Ishikawa (cell line): ENCODE measurements around the gene DGKZ.

Experiments
- CEBPB ChIP-seq: IDR thresholded peaks from 2 replicates; pipeline ENCODE4 v1.6.1; 2012
- CREB1 ChIP-seq: IDR thresholded peaks from 2 replicates; pipeline ENCODE4 v1.6.1; 2012; ENCODE audit warnings: low read depth
- EGR1 ChIP-seq: IDR thresholded peaks from 2 replicates; pipeline ENCODE4 v1.6.1; 2012
- EP300 ChIP-seq: IDR thresholded peaks from 2 replicates; pipeline ENCODE4 v1.6.1; 2012; ENCODE audit warnings: borderline replicate concordance
- FOXM1 ChIP-seq: IDR thresholded peaks from 2 replicates; pipeline ENCODE4 v1.6.1; 2012; ENCODE audit warnings: low read depth, borderline replicate concordance
- NFIC ChIP-seq: IDR thresholded peaks from 2 replicates; pipeline ENCODE4 v1.6.1; 2012
- RAD21 ChIP-seq: IDR thresholded peaks from 2 replicates; pipeline ENCODE4 v1.6.1; 2012; ENCODE audit warnings: low read depth
- TAF1 ChIP-seq: IDR thresholded peaks from 2 replicates; pipeline ENCODE4 v1.6.1; 2012; ENCODE audit warnings: low read depth, mild to moderate bottlenecking
- TCF12 ChIP-seq: IDR thresholded peaks from 2 replicates; pipeline ENCODE4 v1.6.1; 2012; ENCODE audit warnings: low read depth
- TEAD4 ChIP-seq: IDR thresholded peaks from 2 replicates; pipeline ENCODE4 v1.6.1; 2012
- ZBTB7A ChIP-seq: IDR thresholded peaks from 2 replicates; pipeline ENCODE4 v1.6.1; 2012; ENCODE audit warnings: low read depth
- TF ChIP-seq, protein P1 (sequence below): IDR thresholded peaks from 2 replicates; pipeline ENCODE4 v1.6.1; 2012
- TF ChIP-seq, protein P2 (sequence below): IDR thresholded peaks from 2 replicates; pipeline ENCODE4 v1.6.1; 2012; ENCODE audit warnings: low read depth, mild to moderate bottlenecking
- TF ChIP-seq, protein P3 (sequence below): IDR thresholded peaks from 2 replicates; pipeline ENCODE4 v1.6.1; 2012

The DGKZ gene

DNA sequence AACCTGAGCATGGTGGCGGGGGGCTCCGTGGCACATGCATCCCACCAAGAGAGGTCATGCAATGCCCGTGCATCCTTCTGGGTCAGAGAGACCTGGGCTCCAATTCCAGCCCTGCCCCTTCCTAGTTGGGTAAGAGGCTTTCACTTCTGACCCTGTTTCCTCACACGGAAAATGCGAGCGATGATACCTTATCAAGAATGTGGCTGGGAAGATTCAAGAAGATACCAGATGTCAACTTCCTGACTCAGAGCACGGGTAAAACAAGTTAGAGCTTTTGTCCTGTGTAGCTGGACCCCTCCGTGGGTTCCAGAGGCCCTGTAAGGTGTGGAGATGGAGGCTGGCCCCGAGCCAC lies 8.7 kb upstream of the DGKZ start:
- no peak for TF ChIP-seq CEBPB
- no peak for TF ChIP-seq EGR1
- no peak for TF ChIP-seq FOXM1

DNA sequence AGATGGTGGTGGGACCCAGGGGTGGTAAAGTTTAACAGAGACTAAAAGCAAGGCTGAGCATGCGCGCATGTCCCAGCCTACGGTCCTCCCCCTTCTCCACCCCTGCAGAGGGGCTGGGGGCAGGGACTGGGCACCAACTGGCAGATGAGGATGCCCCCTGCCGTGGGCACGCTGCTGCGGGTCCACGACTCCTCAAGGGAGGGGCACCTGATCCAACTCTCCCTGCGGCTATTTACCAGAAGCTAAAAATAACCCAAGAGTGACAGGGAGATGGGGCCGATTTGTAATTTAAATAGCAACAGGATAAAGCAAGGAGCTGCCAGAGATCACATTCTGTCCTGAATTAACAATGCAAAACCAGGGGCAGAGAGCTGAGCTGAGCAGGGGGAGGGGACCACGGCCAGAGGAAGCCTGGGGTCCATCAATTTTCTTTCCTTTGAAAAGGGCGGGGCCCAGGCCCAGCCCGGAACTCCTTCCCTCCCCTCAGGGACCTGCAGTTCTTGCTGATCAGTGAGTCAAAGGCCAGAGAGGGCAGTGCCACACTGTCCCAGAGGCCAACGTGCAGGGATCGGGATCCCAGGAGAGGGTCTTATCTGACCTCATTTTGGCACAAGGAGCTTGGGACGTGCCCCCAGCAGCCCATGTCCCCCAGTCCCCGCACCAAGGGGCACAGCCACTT lies 8.1 kb upstream of the DGKZ start:
- TF ChIP-seq TAF1: no peak
- TF ChIP-seq CEBPB: no peak
- TF ChIP-seq, protein P1, sequence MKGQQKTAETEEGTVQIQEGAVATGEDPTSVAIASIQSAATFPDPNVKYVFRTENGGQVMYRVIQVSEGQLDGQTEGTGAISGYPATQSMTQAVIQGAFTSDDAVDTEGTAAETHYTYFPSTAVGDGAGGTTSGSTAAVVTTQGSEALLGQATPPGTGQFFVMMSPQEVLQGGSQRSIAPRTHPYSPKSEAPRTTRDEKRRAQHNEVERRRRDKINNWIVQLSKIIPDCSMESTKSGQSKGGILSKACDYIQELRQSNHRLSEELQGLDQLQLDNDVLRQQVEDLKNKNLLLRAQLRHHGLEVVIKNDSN: no peak
- no peak for TF ChIP-seq CREB1
- no peak for TF ChIP-seq TEAD4
- TF ChIP-seq, protein P2, sequence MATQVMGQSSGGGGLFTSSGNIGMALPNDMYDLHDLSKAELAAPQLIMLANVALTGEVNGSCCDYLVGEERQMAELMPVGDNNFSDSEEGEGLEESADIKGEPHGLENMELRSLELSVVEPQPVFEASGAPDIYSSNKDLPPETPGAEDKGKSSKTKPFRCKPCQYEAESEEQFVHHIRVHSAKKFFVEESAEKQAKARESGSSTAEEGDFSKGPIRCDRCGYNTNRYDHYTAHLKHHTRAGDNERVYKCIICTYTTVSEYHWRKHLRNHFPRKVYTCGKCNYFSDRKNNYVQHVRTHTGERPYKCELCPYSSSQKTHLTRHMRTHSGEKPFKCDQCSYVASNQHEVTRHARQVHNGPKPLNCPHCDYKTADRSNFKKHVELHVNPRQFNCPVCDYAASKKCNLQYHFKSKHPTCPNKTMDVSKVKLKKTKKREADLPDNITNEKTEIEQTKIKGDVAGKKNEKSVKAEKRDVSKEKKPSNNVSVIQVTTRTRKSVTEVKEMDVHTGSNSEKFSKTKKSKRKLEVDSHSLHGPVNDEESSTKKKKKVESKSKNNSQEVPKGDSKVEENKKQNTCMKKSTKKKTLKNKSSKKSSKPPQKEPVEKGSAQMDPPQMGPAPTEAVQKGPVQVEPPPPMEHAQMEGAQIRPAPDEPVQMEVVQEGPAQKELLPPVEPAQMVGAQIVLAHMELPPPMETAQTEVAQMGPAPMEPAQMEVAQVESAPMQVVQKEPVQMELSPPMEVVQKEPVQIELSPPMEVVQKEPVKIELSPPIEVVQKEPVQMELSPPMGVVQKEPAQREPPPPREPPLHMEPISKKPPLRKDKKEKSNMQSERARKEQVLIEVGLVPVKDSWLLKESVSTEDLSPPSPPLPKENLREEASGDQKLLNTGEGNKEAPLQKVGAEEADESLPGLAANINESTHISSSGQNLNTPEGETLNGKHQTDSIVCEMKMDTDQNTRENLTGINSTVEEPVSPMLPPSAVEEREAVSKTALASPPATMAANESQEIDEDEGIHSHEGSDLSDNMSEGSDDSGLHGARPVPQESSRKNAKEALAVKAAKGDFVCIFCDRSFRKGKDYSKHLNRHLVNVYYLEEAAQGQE: no peak
- TF ChIP-seq ZBTB7A: no peak
- TF ChIP-seq EGR1: no peak
- TF ChIP-seq, protein P3, sequence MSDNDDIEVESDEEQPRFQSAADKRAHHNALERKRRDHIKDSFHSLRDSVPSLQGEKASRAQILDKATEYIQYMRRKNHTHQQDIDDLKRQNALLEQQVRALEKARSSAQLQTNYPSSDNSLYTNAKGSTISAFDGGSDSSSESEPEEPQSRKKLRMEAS: no peak
- TF ChIP-seq NFIC: no peak
- TF ChIP-seq RAD21: no peak

DNA sequence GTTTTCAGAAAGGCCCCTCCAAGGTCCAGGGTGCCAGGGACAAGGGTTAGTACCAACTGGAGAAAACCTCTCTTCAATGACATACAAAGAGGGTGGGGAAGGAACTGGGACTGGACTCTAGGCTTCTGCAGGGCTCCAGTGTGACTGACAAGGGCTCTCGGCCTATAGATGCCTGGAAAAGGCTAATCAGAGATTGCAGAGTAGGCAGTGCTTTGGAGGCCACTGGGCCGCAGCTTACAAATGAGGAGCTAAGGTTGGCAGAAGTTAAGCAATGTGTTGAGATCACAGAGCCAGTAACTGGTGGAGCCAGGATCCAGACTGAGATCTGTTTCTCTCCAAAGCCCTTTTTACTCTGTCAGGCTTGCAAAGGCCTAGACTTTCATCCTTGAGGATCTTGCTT lies 7.4 kb upstream of the DGKZ start:
- no peak for TF ChIP-seq ZBTB7A
- no peak for TF ChIP-seq NFIC
- no peak for TF ChIP-seq CEBPB
- TF ChIP-seq CREB1: no peak
- TF ChIP-seq, protein P3: no peak
- TF ChIP-seq FOXM1: no peak
- TF ChIP-seq TCF12: no peak
- TF ChIP-seq, protein P2: no peak
- TF ChIP-seq EGR1: no peak

DNA sequence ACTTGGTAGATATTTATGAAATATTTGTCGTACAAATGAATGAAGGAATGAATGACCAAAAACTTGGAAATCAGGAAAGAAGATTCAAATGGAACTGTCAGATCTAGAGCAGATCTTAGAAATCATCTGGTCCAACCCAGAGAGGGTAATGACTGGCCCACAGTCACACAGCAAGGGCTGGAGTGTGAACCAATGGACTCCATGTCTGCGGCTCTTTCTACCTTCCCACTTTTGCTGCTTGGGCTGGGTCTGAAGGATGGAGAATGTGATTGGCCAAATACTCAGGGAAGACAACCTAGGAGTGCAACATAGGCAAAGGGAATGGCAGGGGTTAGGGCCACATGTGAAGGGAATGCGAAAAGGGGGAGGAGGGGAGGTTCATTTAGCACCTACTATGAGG lies 5.8 kb upstream of the DGKZ start:
- TF ChIP-seq CEBPB (no peak), RAD21 (no peak)

DNA sequence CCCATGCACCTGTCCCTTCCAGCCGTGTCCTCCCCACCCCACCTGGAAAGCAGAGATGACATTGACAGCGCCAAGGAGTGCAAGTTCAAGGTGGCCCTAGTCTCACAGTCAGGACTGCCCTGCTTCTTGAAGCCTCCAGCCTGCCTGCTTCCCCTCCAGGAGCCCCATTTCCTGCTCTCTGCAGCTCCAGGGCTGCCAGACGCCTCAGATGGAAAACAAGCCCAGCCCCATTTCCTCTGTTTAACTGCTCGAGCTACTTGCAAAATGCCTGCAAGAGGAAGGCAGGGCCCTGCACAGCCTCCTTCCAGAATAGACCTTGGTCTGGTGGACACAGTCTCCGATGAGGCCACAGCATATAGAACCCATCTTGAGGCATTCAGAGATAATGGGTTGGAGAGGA lies 5.0 kb upstream of the DGKZ start:
- TF ChIP-seq NFIC (no peak), TCF12 (no peak), EGR1 (no peak), FOXM1 (no peak), TEAD4 (no peak), EP300 (no peak), CEBPB (no peak), RAD21 (no peak)
- TF ChIP-seq, protein P2: no peak
- TF ChIP-seq, protein P3: no peak

DNA sequence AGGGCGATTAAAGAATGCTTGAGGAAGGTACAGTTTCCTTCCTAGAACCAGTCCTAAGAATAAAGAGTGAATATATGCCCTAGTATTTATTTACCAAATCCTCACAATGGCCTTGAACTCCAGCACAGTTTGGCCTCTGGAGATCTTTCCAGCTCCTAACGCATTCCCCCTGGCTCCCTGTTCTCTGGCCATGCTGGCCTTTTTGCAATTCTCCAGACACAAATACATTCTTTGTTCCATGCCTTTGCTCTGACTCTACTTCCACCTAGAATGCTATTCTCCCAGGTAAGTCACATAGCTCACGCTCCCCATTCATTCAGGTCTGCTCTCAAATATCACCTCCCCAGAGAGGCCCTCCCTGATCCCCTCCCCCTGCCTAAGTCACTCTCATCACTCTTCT lies 3.7 kb upstream of the DGKZ start:
- no peak for TF ChIP-seq RAD21
- TF ChIP-seq, protein P1: no peak
- TF ChIP-seq, protein P2: no peak
